Measurements from ENCODE around the gene OR10H4.
"Not testable (repeated sequence)": the region's sequence is repeated elsewhere in the genome, so short reads cannot be mapped to it uniquely, and the experiment has no call there.

The OR10H4 gene, protein sequence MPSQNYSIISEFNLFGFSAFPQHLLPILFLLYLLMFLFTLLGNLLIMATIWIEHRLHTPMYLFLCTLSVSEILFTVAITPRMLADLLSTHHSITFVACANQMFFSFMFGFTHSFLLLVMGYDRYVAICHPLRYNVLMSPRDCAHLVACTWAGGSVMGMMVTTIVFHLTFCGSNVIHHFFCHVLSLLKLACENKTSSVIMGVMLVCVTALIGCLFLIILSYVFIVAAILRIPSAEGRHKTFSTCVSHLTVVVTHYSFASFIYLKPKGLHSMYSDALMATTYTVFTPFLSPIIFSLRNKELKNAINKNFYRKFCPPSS

DNA sequence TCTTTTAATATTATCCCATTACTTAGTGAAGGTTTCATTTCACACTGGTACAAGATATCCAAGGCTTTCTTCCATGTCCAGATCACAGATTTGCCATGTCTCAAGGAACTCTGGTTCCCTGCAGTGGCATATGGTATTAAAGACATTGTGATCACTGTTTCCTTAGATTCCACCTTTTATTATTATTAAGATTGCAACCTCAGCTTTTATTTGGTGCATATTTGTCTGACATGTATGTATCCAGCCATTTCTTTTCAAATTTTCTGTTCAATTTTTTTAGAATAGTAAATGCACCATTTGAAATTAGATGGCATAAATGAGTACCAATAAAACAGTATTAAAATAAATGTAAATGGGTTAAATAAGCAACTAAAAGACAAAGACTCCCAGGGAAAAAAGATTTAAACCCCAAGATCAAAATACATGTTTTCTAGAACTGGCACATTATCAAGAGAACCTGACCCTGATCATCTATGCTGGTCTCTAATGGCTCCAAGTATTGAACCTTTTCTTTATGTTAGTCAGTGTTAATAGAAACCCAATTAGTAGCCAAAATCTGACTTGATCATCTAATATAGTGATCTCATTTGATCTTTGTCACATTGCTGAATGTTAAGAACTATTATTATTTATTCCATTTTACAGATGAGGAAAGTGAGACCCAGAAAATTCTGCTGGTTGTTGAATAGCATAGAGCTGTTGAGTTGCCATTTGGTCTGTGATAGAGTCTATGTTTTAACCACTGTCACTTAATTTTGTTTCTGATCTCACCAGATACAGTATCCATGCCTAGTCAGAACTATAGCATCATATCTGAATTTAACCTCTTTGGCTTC lies at the start of gene OR10H4:
Gene OR10H4 (plus strand): TSS at position 786 of the 836 bp plus-strand sequence. CDS start 0 bp downstream, at position 786.
- H3K4me3 Mint-ChIP-seq, result no peak within 1 kb of the TSS
- no peak within 1 kb of the TSS for H3K27ac Mint-ChIP-seq
- peaks cover 59% of the 10 kb centered on the region for H3K27me3 Mint-ChIP-seq
- peaks cover 14% of the 10 kb centered on the region for H3K9me3 Mint-ChIP-seq
- peaks cover 5% of the 10 kb centered on the region for H3K36me3 Mint-ChIP-seq (ENCODE audit: low read depth)
- H3K4me1 Mint-ChIP-seq (ENCODE audit: low read depth), result no peaks in the 10 kb centered on the region

DNA sequence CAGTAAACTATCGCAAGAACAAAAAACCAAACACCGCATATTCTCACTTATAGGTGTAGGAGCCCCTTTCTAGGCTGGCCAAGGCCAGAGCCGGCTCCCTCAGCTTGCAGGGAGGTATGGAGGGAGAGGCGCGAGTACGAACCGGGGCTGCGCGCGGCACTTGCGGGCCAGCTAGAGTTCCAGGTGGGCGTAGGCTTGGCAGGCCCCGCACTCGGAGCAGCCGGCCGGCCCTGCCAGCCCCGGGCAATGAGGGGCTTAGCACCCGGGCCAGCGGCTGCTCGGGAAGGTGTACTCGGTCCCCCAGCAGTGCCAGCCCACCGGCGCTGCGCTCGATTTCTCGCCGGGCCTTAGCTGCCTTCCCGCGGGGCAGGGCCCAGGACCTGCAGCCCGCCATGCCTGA lies 49.2 kb upstream of the OR10H4 start:
- not testable (repeated sequence) for H3K4me3 Mint-ChIP-seq, H3K27ac Mint-ChIP-seq
- peaks cover 41% of the 10 kb centered on the region for H3K27me3 Mint-ChIP-seq

DNA sequence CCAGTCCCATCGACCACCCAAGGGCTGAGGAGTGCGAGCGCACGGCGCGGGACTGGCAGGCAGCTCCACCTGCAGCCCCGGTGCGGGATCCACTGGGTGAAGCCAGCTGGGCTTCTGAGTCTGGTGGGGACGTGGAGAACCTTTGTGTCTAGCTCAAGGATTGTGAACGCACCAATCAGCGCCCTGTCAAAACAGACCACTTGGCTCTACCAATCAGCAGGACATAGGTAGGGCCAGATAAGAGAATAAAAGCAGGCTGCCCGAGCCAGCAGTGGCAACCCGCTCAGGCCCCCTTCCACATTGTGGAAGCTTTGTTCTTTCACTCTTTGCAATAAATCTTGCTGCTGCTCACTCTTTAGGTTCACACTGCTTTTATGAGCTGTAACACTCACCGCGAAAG lies 48.8 kb upstream of the OR10H4 start:
- H3K27me3 Mint-ChIP-seq, result peaks cover 44% of the 10 kb centered on the region
- not testable (repeated sequence) for H3K27ac Mint-ChIP-seq; H3K36me3 Mint-ChIP-seq (ENCODE audit: low read depth); H3K4me1 Mint-ChIP-seq (ENCODE audit: low read depth); H3K9me3 Mint-ChIP-seq
- peak overlapping the region; percentile 70 for H3K4me3 Mint-ChIP-seq

More for the DNA sequence above, 49.2 kb upstream of the OR10H4 start:
- H3K36me3 Mint-ChIP-seq (ENCODE audit: low read depth); H3K9me3 Mint-ChIP-seq; H3K4me1 Mint-ChIP-seq (ENCODE audit: low read depth): not testable (repeated sequence)

DNA sequence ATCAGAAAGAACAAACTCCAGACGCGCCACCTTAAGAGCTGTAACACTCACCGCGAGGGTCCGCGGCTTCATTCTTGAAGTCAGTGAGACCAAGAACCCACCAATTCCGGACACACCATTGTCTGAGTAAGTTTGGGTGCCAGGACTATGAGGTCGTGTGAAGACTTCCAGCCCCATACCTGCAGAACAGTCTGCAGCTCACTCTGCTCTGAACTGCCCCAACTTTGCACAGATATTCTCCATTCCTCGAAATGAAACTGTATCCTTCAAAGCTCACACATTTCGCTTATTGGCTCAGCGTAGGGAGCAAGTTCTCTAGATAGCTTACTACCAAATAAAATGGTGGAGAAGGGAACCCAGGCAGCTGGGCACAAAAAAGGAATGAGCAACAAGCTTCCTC lies 48.3 kb upstream of the OR10H4 start:
- H3K9me3 Mint-ChIP-seq, result no peaks in the 10 kb centered on the region
- peaks cover 45% of the 10 kb centered on the region for H3K27me3 Mint-ChIP-seq
- peak overlapping the region; percentile 70 for H3K4me3 Mint-ChIP-seq

DNA sequence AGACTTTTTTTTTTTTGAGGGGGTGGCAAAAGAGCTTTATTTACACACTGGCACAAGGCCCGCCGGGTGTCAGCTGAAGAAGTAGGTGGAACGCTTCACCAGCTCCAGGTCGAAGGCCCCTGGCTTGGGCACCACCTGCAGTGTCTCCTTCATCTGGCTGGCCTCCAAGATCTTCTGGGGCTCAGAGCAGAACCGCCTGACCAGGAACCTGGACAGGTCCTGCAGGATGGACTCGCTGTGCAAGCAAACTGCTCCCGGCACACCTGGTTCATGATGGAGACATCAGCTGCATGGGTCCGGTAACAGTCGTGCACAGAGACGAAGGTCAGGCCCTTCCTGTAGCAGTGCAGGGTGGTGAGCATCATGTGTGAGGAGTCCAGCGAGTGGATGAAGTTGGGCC lies 46.6 kb upstream of the OR10H4 start:
- Mint-ChIP-seq H3K36me3 (ENCODE audit: low read depth) (no peaks in the 10 kb centered on the region), H3K4me3 (no peak overlapping the region), H3K27ac (no peak overlapping the region), H3K9me3 (no peaks in the 10 kb centered on the region), H3K4me1 (ENCODE audit: low read depth) (peaks cover 10% of the 10 kb centered on the region), H3K27me3 (peaks cover 53% of the 10 kb centered on the region)

More for the DNA sequence above, 48.3 kb upstream of the OR10H4 start:
- peaks cover 10% of the 10 kb centered on the region for H3K4me1 Mint-ChIP-seq (ENCODE audit: low read depth)
- no peaks in the 10 kb centered on the region for H3K36me3 Mint-ChIP-seq (ENCODE audit: low read depth)
- no peak overlapping the region for H3K27ac Mint-ChIP-seq

DNA sequence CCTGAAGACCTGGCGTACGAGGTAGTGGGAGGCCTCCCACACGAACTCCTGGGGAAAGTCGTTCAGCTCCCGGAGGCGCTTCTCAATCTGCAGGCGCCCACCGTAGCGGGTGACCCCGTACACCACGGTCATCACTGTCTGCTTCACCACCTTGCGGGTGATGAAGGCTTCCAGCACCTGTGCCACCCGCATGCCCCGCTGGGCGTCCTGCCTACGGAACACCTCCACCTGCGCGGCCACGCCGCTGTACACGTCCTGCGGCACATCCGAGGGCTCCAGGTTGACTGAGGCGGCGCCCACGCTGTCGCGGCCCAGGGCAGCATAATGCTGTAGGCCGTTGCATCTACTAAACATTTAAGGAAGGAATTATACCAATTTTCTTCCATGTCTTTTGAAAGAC lies 45.9 kb upstream of the OR10H4 start:
- H3K27ac Mint-ChIP-seq; H3K9me3 Mint-ChIP-seq; H3K4me1 Mint-ChIP-seq (ENCODE audit: low read depth); H3K4me3 Mint-ChIP-seq; H3K36me3 Mint-ChIP-seq (ENCODE audit: low read depth): not testable (repeated sequence)
- H3K27me3 Mint-ChIP-seq, result peaks cover 56% of the 10 kb centered on the region

DNA sequence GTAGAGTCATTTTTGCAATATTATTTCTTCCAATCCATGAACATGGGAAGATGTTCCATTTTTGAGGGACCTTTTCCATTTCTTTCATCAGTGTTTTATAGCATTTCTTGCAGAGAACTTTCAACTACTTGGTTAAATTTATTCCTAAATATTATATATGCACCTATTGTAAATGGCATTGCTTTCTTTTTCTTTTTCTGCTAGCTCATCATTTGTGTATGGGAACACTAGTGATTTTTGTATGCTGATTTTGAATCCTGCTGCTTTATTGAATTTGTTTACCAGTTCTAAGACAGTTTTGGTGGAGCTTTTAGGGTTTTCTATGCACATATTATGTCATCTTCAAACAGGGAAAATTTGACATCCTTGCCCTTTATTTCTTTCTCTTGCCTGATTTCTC lies 43.8 kb upstream of the OR10H4 start:
- Mint-ChIP-seq H3K9me3 (no peaks in the 10 kb centered on the region), H3K27me3 (peaks cover 69% of the 10 kb centered on the region), H3K4me1 (ENCODE audit: low read depth) (peaks cover 9% of the 10 kb centered on the region), H3K36me3 (ENCODE audit: low read depth) (no peaks in the 10 kb centered on the region), H3K4me3 (no peak overlapping the region), H3K27ac (no peak overlapping the region)

DNA sequence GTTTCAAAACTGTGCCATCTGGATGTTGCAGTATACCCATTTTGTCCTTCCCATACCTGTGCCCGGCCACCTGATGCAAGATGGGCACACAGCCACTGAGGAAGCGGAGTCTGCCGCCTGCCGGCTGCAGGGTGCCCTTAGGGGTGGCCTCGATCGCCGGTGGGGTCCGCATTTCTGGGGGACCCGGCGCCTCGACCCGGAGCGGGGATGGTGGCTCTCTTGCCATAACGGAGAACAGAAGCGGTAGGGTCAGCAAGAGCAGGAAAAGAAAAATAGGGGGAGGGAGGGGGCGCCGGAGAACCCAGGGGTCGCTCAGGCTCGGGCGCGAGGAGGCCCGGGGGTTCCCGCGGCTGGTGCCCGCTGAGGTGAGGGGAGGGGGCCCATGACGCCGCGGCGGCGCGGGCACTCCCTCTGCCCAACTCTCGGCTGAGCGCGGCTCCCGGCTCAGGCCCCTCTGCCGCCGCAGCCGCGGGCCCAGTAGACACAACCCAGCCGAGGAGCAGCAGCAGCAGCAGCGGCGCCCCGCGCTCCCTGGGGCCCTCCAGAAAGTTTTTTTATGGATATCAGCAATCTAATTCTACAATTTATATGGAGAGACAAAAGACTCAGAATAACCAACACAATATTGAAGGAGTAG lies 37.1 kb upstream of the OR10H4 start:
- H3K27me3 Mint-ChIP-seq, result peaks cover 63% of the 10 kb centered on the region
- no peaks in the 10 kb centered on the region for H3K36me3 Mint-ChIP-seq (ENCODE audit: low read depth)
- peaks cover 4% of the 10 kb centered on the region for H3K9me3 Mint-ChIP-seq
- H3K4me3 Mint-ChIP-seq, result no peak overlapping the region
- no peak overlapping the region for H3K27ac Mint-ChIP-seq
- no peaks in the 10 kb centered on the region for H3K4me1 Mint-ChIP-seq (ENCODE audit: low read depth)

DNA sequence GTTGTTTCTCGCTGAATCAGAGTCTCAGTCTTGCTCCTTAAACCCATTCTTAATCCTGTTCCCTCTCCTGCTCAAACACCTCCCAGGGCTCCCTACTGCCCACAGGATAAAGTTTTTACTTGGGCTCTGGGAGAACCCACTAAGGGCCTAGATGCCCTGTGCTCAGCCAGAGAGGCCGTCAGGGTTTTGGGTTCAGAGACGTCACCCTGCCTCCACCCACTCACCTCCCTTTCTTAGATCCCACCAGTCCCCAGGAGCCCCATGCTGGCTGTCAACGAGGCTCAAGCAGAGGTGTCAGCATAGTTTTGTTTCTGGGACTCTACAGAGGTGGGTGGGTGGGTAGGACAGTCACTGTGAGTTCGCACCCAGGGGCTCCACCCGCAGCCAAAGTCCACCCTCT lies 35.4 kb upstream of the OR10H4 start:
- no peak overlapping the region for H3K4me3 Mint-ChIP-seq
- H3K36me3 Mint-ChIP-seq (ENCODE audit: low read depth), result no peaks in the 10 kb centered on the region
- H3K27me3 Mint-ChIP-seq, result peaks cover 64% of the 10 kb centered on the region
- no peak overlapping the region for H3K27ac Mint-ChIP-seq
- no peaks in the 10 kb centered on the region for H3K4me1 Mint-ChIP-seq (ENCODE audit: low read depth)
- peaks cover 4% of the 10 kb centered on the region for H3K9me3 Mint-ChIP-seq

DNA sequence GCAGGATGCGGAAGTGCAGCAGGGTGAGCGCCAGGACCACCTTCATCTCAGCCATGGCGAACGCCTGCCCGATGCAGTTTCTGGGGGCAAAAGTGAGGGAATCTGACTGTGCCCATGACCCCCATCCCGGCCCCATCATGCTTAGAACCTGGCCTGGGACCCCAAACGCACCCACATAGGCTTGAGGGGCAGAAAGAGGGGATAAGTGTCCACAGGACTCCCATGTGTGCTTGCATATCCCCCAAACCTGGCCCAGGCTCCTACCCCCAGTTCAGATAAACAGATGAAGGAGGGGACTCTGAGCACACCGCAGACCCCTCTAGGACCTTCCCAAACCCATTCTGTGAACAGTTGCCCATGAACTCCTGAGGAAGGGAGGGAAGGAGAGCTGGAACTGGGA lies 35.0 kb upstream of the OR10H4 start:
- Mint-ChIP-seq H3K4me3 (no peak overlapping the region), H3K4me1 (ENCODE audit: low read depth) (no peaks in the 10 kb centered on the region), H3K27ac (no peak overlapping the region), H3K27me3 (peaks cover 59% of the 10 kb centered on the region), H3K9me3 (peaks cover 4% of the 10 kb centered on the region), H3K36me3 (ENCODE audit: low read depth) (no peaks in the 10 kb centered on the region)

DNA sequence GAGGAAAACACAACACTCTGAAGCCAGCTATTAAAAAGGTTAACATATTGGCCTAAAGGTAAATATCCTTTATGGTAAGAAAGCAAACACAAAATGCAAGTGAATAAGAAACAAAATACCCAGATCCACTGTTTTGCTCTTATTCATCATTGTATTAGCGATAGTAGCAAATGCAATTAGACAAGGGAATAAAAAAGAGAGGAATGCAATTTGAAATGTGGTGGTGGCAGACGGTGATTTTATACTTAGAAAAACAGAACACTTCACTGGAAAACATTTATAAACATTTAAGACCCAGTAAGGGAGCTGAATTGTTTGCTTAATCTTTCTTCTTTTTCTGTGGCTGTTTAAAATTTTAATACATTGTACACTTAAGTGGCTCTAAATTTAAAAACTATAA lies 33.7 kb upstream of the OR10H4 start:
- Mint-ChIP-seq H3K27ac (no peak overlapping the region), H3K4me1 (ENCODE audit: low read depth) (no peaks in the 10 kb centered on the region), H3K4me3 (no peak overlapping the region), H3K36me3 (ENCODE audit: low read depth) (no peaks in the 10 kb centered on the region), H3K27me3 (peaks cover 50% of the 10 kb centered on the region), H3K9me3 (peaks cover 4% of the 10 kb centered on the region)

DNA sequence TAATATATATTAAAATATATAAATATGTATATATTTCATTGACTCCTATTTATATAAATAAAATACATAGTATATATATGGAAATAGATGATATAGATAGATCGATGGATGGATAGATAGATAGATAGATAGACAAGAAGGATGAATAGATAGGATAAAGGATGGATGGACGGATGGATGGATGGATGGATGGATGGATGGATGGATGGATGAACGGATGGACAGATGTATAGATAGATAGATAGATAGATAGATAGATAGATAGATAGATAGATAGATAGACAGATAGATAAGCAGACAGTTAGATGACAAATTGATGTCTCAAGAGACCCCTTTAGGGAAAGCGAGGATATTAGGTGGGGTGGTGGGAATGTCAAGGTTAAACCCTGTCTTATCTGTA lies 29.6 kb upstream of the OR10H4 start:
- Mint-ChIP-seq H3K27ac (no peak overlapping the region), H3K9me3 (peaks cover 4% of the 10 kb centered on the region), H3K4me3 (no peak overlapping the region), H3K4me1 (ENCODE audit: low read depth) (no peaks in the 10 kb centered on the region), H3K36me3 (ENCODE audit: low read depth) (no peaks in the 10 kb centered on the region), H3K27me3 (peaks cover 39% of the 10 kb centered on the region)

DNA sequence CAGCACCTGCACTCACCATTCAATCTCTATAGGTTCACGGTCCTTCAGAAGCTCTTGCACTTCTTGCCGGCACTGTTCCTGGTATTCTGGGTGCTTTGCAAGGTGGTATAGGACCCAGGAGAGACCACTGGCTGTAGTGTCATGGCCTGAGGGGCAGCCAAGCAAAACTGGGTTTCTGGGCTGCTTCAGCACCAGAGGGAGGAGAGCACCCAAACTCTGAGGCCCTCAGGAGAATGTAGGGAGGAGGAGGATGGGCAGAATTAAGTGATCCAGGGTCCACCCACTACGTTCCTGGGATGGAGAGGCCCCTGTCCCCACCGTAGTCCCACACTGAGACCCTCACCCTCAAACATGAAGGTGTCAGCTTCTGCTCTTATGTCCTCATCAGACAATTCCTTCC lies 26.8 kb upstream of the OR10H4 start:
- Mint-ChIP-seq H3K36me3 (ENCODE audit: low read depth) (no peaks in the 10 kb centered on the region), H3K9me3 (no peaks in the 10 kb centered on the region), H3K4me1 (ENCODE audit: low read depth) (no peaks in the 10 kb centered on the region), H3K4me3 (no peak overlapping the region), H3K27ac (no peak overlapping the region), H3K27me3 (peaks cover 36% of the 10 kb centered on the region)

DNA sequence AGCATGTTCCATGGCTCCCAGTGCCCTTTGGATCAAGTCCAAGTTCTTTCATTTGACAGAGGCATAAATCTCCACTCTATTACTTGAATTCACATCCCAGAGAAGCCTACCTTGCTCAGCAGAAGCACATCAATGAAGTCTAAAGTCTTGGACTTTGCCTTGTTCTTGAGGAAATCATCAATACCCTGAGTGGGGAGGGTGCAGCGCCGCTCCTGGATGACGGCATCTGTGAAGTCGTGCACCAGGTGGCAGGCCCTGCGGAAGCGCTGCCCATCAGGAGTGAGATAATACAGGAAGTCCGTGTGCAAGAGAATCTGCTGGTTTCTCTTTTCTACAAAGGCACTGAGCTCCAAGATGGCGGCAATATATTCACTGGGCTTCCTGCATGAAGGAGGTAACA lies 25.1 kb upstream of the OR10H4 start:
- Mint-ChIP-seq H3K4me1 (ENCODE audit: low read depth) (no peaks in the 10 kb centered on the region), H3K9me3 (no peaks in the 10 kb centered on the region), H3K27me3 (peaks cover 26% of the 10 kb centered on the region), H3K36me3 (ENCODE audit: low read depth) (no peaks in the 10 kb centered on the region), H3K27ac (no peak overlapping the region), H3K4me3 (no peak overlapping the region)

DNA sequence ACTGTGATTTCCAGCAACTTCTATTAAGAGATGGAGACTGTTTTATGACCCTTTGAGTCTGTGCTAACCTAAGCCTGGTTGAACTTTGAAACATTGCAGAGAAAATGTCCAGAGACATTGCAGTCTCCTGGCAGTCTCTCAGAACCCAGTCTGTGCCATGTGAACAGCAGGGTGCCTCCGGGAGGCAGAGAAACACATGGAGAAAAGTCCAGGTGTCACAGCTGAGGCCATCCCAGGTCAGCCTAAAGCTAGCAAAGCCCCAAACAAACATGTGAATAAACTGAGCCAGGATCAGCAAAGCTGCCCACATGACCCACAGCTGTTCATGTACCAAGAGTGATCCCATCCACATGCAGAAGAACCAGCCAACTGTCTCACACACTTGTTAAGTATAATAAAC lies 22.3 kb upstream of the OR10H4 start:
- Mint-ChIP-seq H3K27ac (no peak overlapping the region), H3K27me3 (peaks cover 18% of the 10 kb centered on the region), H3K9me3 (no peaks in the 10 kb centered on the region), H3K36me3 (ENCODE audit: low read depth) (no peaks in the 10 kb centered on the region), H3K4me1 (ENCODE audit: low read depth) (no peaks in the 10 kb centered on the region), H3K4me3 (no peak overlapping the region)

Measured in stimulated activated naive CD8-positive, alpha-beta T cell treated with anti-CD3 and anti-CD28 coated beads, Interleukin-15, Interleukin-2, amounts not matched to agents 100 ng/mL and 50 ng/mL, for 24 hours (primary cell).